Heart right ventricle (tissue), 16 donors: ENCODE measurements around the gene CLCN6. TPM values are rescaled to one million over a fixed set of nuclear protein-coding genes. Genes with fewer than 3 reads are reported as not detected.

Experiments
- ATAC-seq, 8 donors: fragments of 200-7000 bp; cut with Tn5 transposase; one replicate each; pipeline ENCODE4 v1.9.1; 2020; ENCODE audit warnings: mild to moderate bottlenecking in 8 of 8, moderate library complexity in 8 of 8, moderate number of reproducible peaks in 1 of 8
- DNase-seq, 2 donors: peaks; one replicate each; pipeline ENCODE4 v3.0.0-alpha.2; 2020
- H3K27ac ChIP-seq, 10 donors: fragments of 200-600 bp; sonication (generic) in 2 of 10; one replicate each; pipeline versions ENCODE4 v1.5.0 to v1.8.0; 2020 to 2022; ENCODE audit warnings: mild to moderate bottlenecking in 3 of 10
- H3K27me3 ChIP-seq, 7 donors: fragments of 200-600 bp; one replicate each; pipeline ENCODE4 v1.8.0; 2021 to 2022; ENCODE audit warnings: mild to moderate bottlenecking in 2 of 7
- H3K36me3 ChIP-seq, 9 donors: fragments of 200-600 bp; sonication (generic) in 1 of 9; one replicate each; pipeline versions ENCODE4 v1.5.0 to v1.8.0; 2020 to 2022; ENCODE audit warnings: mild to moderate bottlenecking in 2 of 9
- H3K4me1 ChIP-seq, 9 donors: fragments of 200-600 bp; sonication (generic) in 1 of 9; one replicate each; pipeline versions ENCODE4 v1.5.0 to v1.8.0; 2020 to 2022; ENCODE audit warnings: mild to moderate bottlenecking in 4 of 9
- H3K4me3 ChIP-seq, 10 donors: fragments of 200-600 bp; sonication (generic) in 2 of 10; one replicate each; pipeline versions ENCODE4 v1.5.0 to v1.8.0; 2020 to 2022; ENCODE audit warnings: mild to moderate bottlenecking in 7 of 10, moderate library complexity in 2 of 10
- H3K9me3 ChIP-seq, 11 donors: fragments of 200-600 bp in 10 of 11; sonication (generic) in 2 of 11; one replicate each; pipeline versions ENCODE4 v1.5.0 to v1.8.0; 2013 to 2022; ENCODE audit warnings: mild to moderate bottlenecking in 2 of 11, control low read depth in 1 of 11, moderate library complexity in 1 of 11
- WGBS, 2 donors: extraction: QIAGEN DNeasy Blood & Tissue Kit; methylation state at CpG; one replicate each; pipeline ENCODE4 v1.1.7; 2013; ENCODE audit warnings: inconsistent platforms in 1 of 2; 5-methylcytosine and 5-hydroxymethylcytosine counted together
- intact Hi-C, 10 donors: fragments of 100-400 bp; cut with DNase I; formaldehyde crosslinking; loops; one replicate each; pipeline versions ENCODE4 v1.11.1 to v1.14.2; 2022
- polyA plus RNA-seq, 2 donors: library from polyadenylated mRNA; stranded (reverse); fragments of 200-250 nt; gene quantifications; one replicate each; pipeline ENCODE4 v1.2.3, GENCODE V29; 2013
- total RNA-seq, 10 donors: library from RNA; stranded (reverse); fragmentation: NEBNext Ultra II Directional in 3 of 10; extraction: Animal tissue kit (Norgen Biotek cat#: 25700) in 3 of 10; gene quantifications; one replicate each; pipeline versions ENCODE4 v1.2.1 to v1.2.4, GENCODE V29; 2021 to 2023
- TF ChIP-seq, protein P1 (sequence below), 9 donors: fragments of 200-600 bp; sonication (generic) in 2 of 9; IDR thresholded peaks; one replicate each; pipeline versions ENCODE4 v1.5.0 to v1.8.0; 2021 to 2022; ENCODE audit warnings: antibody characterized with exemption in 9 of 9, mild to moderate bottlenecking in 5 of 9, moderate library complexity in 1 of 9
- donor health status: Arrhythmogenic right ventricular cardiomyopathy.
- donor health status: ischemic (EF 13 %, LVEDD 7.1; RV severe dilation, severe dysfunction).
- donor health status: healthy with polysubstance abuse.
- donor health status: DM: no; HTN: yes; CAD: no.
- donor health status: DM: no; HTN: no; CAD: no.
- donor health status: ischemic (EF 25% LVEDD 6.9; RV normal size, moderate dysfunction).
- donor health status: ischemic (EF 25% LVEDD 5.7; RV mildly dilated, moderate dysfunction).
- donor health status: healthy.
- donor health status: DM: yes; HTN: yes; CAD: no.
- donor health status: Ischemic cardiomyopathy.
- donor health status: ischemic (EF 35%, LVEDD 5.7; RV mildly dilated, moderate dysfunction).
- donor health status: nonischemic (EF 11% LVEDD 7.7; RV severe dilation, severe dysfunction).
- donor health status: DM: yes; HTN: yes; CAD: no.
- donor health status: PGD.
- donor health status: ischemic (EF 29% LVEDD 5.4; RV normal size, mild dysfunction).
- donor health status: nonischemic (EF 23%, LVEDD 6.1; RV moderate dilation, normal function).

Gene CLCN6
- total and polyA plus RNA-seq, 12 donors: 9.1 to 20.9 (median 16.2) TPM

DNA sequence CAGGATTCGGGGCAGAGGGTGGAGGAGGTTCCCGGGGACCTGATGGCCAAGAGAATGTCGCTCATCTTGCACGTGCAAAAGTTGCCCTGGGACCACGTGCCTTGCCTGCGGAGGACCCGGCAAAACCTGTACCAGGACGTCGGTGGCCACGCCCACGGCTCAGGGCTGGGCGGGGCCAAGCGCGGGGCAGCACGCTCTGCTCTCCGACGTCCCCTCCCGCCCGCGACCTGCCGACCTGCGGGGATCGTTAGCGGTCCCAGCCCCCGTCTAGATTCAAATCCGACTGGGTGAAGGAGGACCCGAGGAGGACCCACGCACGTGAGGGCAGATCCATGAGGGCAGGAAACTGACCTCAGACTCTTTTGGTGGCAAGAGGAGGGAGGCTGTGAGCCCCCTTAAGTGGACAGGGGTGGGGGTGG lies 44.0 kb upstream of the CLCN6 start, which contains the start of gene C1orf167:
Gene C1orf167, plus strand, starts transcription at position 206 of the 419 bp plus-strand sequence. CDS start 2,208 bp downstream, outside the sequence.
- H3K9me3 ChIP-seq: no peaks in the 10 kb centered on the region
- TF ChIP-seq, protein P1, sequence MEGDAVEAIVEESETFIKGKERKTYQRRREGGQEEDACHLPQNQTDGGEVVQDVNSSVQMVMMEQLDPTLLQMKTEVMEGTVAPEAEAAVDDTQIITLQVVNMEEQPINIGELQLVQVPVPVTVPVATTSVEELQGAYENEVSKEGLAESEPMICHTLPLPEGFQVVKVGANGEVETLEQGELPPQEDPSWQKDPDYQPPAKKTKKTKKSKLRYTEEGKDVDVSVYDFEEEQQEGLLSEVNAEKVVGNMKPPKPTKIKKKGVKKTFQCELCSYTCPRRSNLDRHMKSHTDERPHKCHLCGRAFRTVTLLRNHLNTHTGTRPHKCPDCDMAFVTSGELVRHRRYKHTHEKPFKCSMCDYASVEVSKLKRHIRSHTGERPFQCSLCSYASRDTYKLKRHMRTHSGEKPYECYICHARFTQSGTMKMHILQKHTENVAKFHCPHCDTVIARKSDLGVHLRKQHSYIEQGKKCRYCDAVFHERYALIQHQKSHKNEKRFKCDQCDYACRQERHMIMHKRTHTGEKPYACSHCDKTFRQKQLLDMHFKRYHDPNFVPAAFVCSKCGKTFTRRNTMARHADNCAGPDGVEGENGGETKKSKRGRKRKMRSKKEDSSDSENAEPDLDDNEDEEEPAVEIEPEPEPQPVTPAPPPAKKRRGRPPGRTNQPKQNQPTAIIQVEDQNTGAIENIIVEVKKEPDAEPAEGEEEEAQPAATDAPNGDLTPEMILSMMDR (IDR thresholded peaks at IDR 0.05): no peak
- DNase-seq: no peak
- intact Hi-C loops: no loop called here
- peaks cover 0 to 9% (median 3%) of the 10 kb centered on the region in 9 donors for H3K4me1 ChIP-seq
- H3K27ac ChIP-seq: no peak within 1 kb of the TSS
- WGBS, 2 donors: 6 to 7% methylated on average over 29 of the region's 29 CpGs
- peak within 1 kb of the TSS in 1 of 10 donors; percentile 32 for H3K4me3 ChIP-seq
- peaks cover 0 to 25% (median 19%) of the 10 kb centered on the region in 7 donors for H3K27me3 ChIP-seq
- ATAC-seq: peak in 3 of 8 donors; percentile 29 to 51 (median 48)
- H3K36me3 ChIP-seq: no peaks in the 10 kb centered on the region

DNA sequence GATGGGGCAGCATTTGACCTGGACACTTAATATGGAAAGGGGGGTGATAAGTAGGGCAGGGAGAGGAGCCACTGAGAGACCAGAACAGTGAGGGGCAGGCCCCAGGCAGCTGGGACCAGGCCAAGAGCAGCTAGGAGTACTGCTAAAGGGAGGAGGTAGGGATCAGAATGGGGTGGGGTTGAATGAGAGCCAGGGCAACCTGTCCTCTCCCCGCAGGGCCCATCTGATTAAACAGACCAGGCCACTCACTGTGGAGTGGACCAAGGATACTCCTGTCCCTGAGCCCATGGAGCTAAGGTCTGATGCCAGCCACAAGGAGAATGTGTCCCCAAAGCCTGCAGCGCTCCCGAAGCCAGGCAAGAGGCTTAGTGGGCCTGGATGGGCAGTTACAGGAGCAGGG lies 41.9 kb upstream of the CLCN6 start:
- TF ChIP-seq, protein P1 (IDR thresholded peaks at IDR 0.05): no peak
- Histone ChIP-seq H3K27ac (no peak overlapping the region), H3K36me3 (no peaks in the 10 kb centered on the region), H3K4me3 (no peak overlapping the region), H3K4me1 (peaks cover 0 to 17% (median 11%) of the 10 kb centered on the region in 9 donors), H3K9me3 (no peaks in the 10 kb centered on the region), H3K27me3 (peaks cover 0 to 25% (median 19%) of the 10 kb centered on the region in 7 donors)
- WGBS, 2 donors: 81 to 98% methylated on average over 3 of the region's 3 CpGs
- intact Hi-C loops: no loop called here
- no peak for DNase-seq
- ATAC-seq: no peak

DNA sequence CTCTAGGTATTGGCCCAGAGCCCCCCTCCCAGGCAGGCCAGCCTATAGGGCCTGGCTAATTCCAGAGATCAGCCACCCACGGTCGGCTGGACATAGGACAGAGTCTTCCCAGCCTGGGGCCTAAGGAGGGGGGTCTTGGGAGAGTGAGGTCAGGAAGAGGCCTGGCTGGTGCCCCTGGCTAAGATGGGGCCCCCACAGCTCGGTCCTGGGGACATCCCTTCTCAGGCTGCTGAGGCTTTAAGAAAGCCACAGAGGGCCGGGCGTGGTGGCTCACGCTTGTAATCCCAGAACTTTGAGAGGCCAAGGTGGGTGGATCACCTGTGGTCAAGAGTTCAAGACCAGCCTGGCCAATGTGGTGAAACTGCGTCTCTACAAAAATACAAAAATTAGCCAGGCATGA lies 41.5 kb upstream of the CLCN6 start:
- peaks cover 0 to 19% (median 11%) of the 10 kb centered on the region in 9 donors for H3K4me1 ChIP-seq
- DNase-seq: no peak
- 85 to 90% methylated on average over 6 to 7 of the region's 7 CpGs for WGBS, 2 donors
- no peak overlapping the region for H3K4me3 ChIP-seq
- H3K36me3 ChIP-seq: no peaks in the 10 kb centered on the region
- no peak overlapping the region for H3K27ac ChIP-seq
- no peaks in the 10 kb centered on the region for H3K9me3 ChIP-seq
- intact Hi-C loops: no loop called here
- TF ChIP-seq, protein P1 (IDR thresholded peaks at IDR 0.05): no peak
- peaks cover 0 to 25% (median 19%) of the 10 kb centered on the region in 7 donors for H3K27me3 ChIP-seq
- ATAC-seq: no peak

DNA sequence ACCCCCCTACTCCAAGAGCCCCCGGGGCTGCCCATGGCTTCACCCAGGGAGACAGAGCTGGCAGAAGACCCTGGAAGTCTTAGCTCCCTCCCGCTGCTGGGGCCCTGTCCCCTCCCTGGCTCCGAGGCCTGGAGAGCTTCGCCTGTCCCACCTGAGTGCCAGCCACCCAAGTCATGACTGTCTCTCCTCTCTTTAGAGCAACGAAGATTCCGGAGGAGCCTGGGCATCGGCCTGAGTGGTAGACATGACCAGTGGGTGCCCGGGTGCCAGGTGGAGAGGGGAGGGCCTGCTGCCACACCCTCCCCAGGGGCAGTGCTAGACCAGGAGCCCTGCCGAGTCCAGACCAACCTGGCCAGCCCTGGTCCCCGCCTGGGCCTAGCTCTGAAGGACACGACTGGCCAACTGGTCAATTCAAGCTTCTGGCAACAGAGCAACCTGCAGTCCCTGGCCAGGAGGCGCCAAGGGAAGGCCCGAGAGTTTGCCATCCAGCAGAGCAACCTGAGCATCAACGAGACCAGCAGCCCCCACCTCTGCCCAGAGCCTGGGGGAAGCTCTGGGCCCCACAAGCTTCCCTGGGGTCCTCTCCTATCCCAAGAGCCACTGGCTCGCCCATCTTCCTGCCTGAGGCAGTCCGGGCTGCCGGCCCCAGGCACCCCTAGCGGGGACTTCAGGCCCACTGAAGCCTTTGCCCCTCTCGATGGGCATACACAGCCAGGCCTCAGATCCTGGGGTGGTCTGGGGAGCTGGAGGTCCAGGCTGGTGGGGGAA lies 40.1 kb upstream of the CLCN6 start:
- peak in 1 of 8 donors; percentile 11 for ATAC-seq
- no peak for DNase-seq
- TF ChIP-seq, protein P1 (IDR thresholded peaks at IDR 0.05): no peak
- H3K4me3 ChIP-seq: no peak overlapping the region
- H3K36me3 ChIP-seq: no peaks in the 10 kb centered on the region
- intact Hi-C loops: no loop called here
- peaks cover 0 to 19% (median 11%) of the 10 kb centered on the region in 9 donors for H3K4me1 ChIP-seq
- H3K27ac ChIP-seq: no peak overlapping the region
- no peaks in the 10 kb centered on the region for H3K9me3 ChIP-seq
- peaks cover 0 to 25% (median 19%) of the 10 kb centered on the region in 7 donors for H3K27me3 ChIP-seq
- WGBS, 2 donors: 90 to 93% methylated on average over 19 of the region's 19 CpGs
